ENCODE data around the gene AFF1. TPM values are rescaled to one million over a fixed set of nuclear protein-coding genes. Genes with fewer than 3 reads are reported as not detected.
A peak's percentile ranks its signal among the peaks of the same experiment; 100 is the strongest.
"Not testable (repeated sequence)": the region's sequence is repeated elsewhere in the genome, so short reads cannot be mapped to it uniquely, and the experiment has no call there.

Gene AFF1
- total RNA-seq, 1 experiment from 2014 or later = 27.6 TPM

- Histone ChIP-seq H3K4me3 (ENCODE audit: insufficient read depth, low read depth, low read length) (no peak overlapping the region), H3K27me3 (ENCODE audit: control insufficient read depth, insufficient read depth, low read length) (no peaks in the 10 kb centered on the region), H3K36me3 (replicated peaks; ENCODE audit: control insufficient read depth, insufficient read depth, low read length) (no peaks in the 10 kb centered on the region)
- peak; percentile 47 for DNase-seq
Observed at GRCh38 chr4:87066403-87067123, 131.8 kb downstream of the AFF1 start.

GRCh38 chr4:87067124-87067885 is 132.5 kb downstream of the AFF1 start:
- H3K4me3 ChIP-seq (ENCODE audit: insufficient read depth, low read depth, low read length) = no peak overlapping the region
- no peaks in the 10 kb centered on the region for H3K27me3 ChIP-seq (ENCODE audit: control insufficient read depth, insufficient read depth, low read length)
- no peak for DNase-seq
- no peaks in the 10 kb centered on the region for H3K36me3 ChIP-seq (replicated peaks; ENCODE audit: control insufficient read depth, insufficient read depth, low read length)

GRCh38 chr4:87068583-87069021 is 133.8 kb downstream of the AFF1 start:
- no peak for DNase-seq
- Histone ChIP-seq H3K4me3 (ENCODE audit: insufficient read depth, low read depth, low read length) (no peak overlapping the region), H3K27me3 (ENCODE audit: control insufficient read depth, insufficient read depth, low read length) (no peaks in the 10 kb centered on the region), H3K36me3 (replicated peaks; ENCODE audit: control insufficient read depth, insufficient read depth, low read length) (no peaks in the 10 kb centered on the region)

GRCh38 chr4:87069037-87069742 is 134.4 kb downstream of the AFF1 start:
- Histone ChIP-seq H3K36me3 (replicated peaks; ENCODE audit: control insufficient read depth, insufficient read depth, low read length) (no peaks in the 10 kb centered on the region), H3K27me3 (ENCODE audit: control insufficient read depth, insufficient read depth, low read length) (no peaks in the 10 kb centered on the region), H3K4me3 (ENCODE audit: insufficient read depth, low read depth, low read length) (no peak overlapping the region)
- no peak for DNase-seq

- Histone ChIP-seq H3K4me3 (ENCODE audit: insufficient read depth, low read depth, low read length) (no peak overlapping the region), H3K27me3 (ENCODE audit: control insufficient read depth, insufficient read depth, low read length) (no peaks in the 10 kb centered on the region), H3K36me3 (replicated peaks; ENCODE audit: control insufficient read depth, insufficient read depth, low read length) (no peaks in the 10 kb centered on the region)
- DNase-seq = no peak
Observed at GRCh38 chr4:87071401-87071800, 136.6 kb downstream of the AFF1 start.

DNA sequence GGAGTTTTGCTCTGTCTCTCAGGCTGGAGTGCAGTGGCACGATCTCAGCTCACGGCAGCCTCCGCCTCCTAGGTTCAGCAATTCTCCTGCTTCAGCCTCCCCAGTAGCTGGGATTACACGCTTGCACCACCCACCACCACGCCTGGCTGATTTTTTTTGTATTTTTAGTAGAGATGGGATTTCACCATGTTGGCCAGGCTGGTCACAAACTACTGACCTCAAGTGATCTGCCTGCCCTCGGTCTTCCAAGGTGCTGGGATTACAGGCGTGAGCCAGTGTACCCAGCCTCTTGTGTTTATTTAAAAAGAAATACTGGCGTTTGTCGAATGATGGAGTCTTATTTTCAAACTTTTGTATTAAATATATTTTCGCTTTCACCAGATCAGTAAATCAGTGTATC is 137.7 kb downstream of the AFF1 start:
- H3K4me3 ChIP-seq (ENCODE audit: insufficient read depth, low read depth, low read length); H3K36me3 ChIP-seq (replicated peaks; ENCODE audit: control insufficient read depth, insufficient read depth, low read length); H3K27me3 ChIP-seq (ENCODE audit: control insufficient read depth, insufficient read depth, low read length); DNase-seq: not testable (repeated sequence)

DNA sequence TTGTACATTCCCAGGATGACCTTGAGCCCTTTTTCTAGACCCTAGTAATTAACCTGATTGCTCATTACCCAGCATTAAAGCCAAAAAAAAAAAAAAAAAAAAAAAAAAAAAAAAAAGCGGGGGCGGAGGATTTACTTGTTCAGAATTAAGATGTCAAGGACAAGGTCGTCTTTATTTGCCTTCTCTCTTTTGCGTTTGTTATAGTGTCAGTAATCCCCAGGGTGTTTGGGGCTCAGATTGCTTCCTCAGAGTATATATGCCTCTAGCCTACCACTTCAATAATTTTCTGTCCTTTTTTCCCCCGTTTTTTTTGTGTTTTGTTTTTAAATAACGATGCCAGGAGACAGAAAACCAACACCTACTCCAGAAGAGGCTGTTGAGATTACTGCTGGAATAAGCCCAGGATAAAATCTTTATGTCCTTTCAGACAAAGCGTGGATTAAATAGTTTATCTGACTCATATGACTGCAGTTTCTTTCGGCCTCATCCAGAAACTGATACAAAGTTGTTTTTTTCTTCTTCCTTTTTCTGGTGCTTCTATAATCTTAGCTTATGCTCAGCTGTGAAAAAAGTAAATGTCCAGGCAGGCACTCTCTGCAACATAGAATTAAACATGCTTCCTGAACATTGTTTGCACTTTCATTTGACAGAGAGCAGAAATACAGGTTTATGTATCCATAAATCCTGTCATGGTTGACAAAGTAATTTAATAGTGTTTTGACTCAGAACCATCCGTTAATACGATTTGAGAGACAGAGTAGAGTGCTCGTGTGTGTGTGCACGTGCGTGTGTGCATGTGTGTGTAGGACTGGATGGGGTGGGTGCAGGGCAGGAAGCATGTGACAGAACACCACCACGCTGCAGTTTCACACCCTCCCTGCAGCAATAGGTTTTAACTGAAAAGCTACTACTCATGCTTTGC is 138.6 kb downstream of the AFF1 start:
- Histone ChIP-seq H3K4me3 (ENCODE audit: insufficient read depth, low read depth, low read length) (no peak overlapping the region), H3K36me3 (replicated peaks; ENCODE audit: control insufficient read depth, insufficient read depth, low read length) (no peaks in the 10 kb centered on the region), H3K27me3 (ENCODE audit: control insufficient read depth, insufficient read depth, low read length) (no peaks in the 10 kb centered on the region)
- DNase-seq = no peak

DNA sequence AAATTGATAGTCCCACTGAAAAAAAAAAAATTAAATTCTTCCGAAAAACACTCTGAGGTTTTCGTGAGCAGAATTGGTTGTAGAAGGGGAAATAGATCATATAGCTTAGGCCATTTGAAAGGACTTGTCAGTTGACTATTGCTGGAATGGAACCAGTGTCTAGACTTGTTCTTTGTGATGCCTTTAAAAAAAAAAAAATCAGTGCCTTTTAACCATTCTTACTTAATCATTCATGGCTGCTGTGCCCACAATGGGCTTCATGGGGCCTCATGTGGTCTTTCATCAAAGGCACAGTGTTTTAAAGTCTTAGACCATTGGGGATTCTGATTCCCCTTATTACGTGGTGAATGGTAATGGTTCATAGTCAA is 139.3 kb downstream of the AFF1 start:
- no peaks in the 10 kb centered on the region for H3K27me3 ChIP-seq (ENCODE audit: control insufficient read depth, insufficient read depth, low read length)
- DNase-seq = no peak
- no peaks in the 10 kb centered on the region for H3K36me3 ChIP-seq (replicated peaks; ENCODE audit: control insufficient read depth, insufficient read depth, low read length)
- H3K4me3 ChIP-seq (ENCODE audit: insufficient read depth, low read depth, low read length) = no peak overlapping the region

- DNase-seq = no peak
- Histone ChIP-seq H3K27me3 (ENCODE audit: control insufficient read depth, insufficient read depth, low read length) (no peaks in the 10 kb centered on the region), H3K36me3 (replicated peaks; ENCODE audit: control insufficient read depth, insufficient read depth, low read length) (no peaks in the 10 kb centered on the region), H3K4me3 (ENCODE audit: insufficient read depth, low read depth, low read length) (no peak overlapping the region)
Observed at GRCh38 chr4:87075876-87076275, 141.1 kb downstream of the AFF1 start.

- Histone ChIP-seq H3K4me3 (ENCODE audit: insufficient read depth, low read depth, low read length) (no peak overlapping the region), H3K36me3 (replicated peaks; ENCODE audit: control insufficient read depth, insufficient read depth, low read length) (no peaks in the 10 kb centered on the region), H3K27me3 (ENCODE audit: control insufficient read depth, insufficient read depth, low read length) (no peaks in the 10 kb centered on the region)
- no peak for DNase-seq
Observed at GRCh38 chr4:87076690-87077358, 142.0 kb downstream of the AFF1 start.

- H3K36me3 ChIP-seq (replicated peaks; ENCODE audit: control insufficient read depth, insufficient read depth, low read length) = no peaks in the 10 kb centered on the region
- DNase-seq = no peak
- H3K4me3 ChIP-seq (ENCODE audit: insufficient read depth, low read depth, low read length) = no peak overlapping the region
- no peaks in the 10 kb centered on the region for H3K27me3 ChIP-seq (ENCODE audit: control insufficient read depth, insufficient read depth, low read length)
Observed at GRCh38 chr4:87077914-87078585, 143.2 kb downstream of the AFF1 start.

- H3K36me3 ChIP-seq (replicated peaks; ENCODE audit: control insufficient read depth, insufficient read depth, low read length) = peaks cover 2% of the 10 kb centered on the region; the same call in 1 of the 2 replicates
- no peak for DNase-seq
- H3K4me3 ChIP-seq (ENCODE audit: insufficient read depth, low read depth, low read length) = no peak overlapping the region
- H3K27me3 ChIP-seq (ENCODE audit: control insufficient read depth, insufficient read depth, low read length) = no peaks in the 10 kb centered on the region
Observed at GRCh38 chr4:87078987-87079486, 144.2 kb downstream of the AFF1 start.

GRCh38 chr4:87079967-87080366 is 145.2 kb downstream of the AFF1 start:
- no peak overlapping the region for H3K4me3 ChIP-seq (ENCODE audit: insufficient read depth, low read depth, low read length)
- H3K27me3 ChIP-seq (ENCODE audit: control insufficient read depth, insufficient read depth, low read length) = no peaks in the 10 kb centered on the region
- H3K36me3 ChIP-seq (replicated peaks; ENCODE audit: control insufficient read depth, insufficient read depth, low read length) = peaks cover 2% of the 10 kb centered on the region; the same call in 1 of the 2 replicates
- DNase-seq = no peak

Data from H7 (cell line).